Left colon (tissue), 2 donors: ENCODE data around the gene SEMA3E. TPM values are rescaled to one million over a fixed set of nuclear protein-coding genes. Genes with fewer than 3 reads are reported as not detected.
A peak's percentile ranks its signal among the peaks of the same experiment; 100 is the strongest.

ENCODE experiments used
- ATAC-seq: fragments of 200-7000 bp; cut with Tn5 transposase; one replicate; pipeline ENCODE4 v1.9.1; 2020; ENCODE audit warnings: mild to moderate bottlenecking, moderate library complexity
- DNase-seq, 2 donors: peaks; one replicate each; pipeline ENCODE4 v3.0.0-alpha.2; 2020
- intact Hi-C, 2 donors: fragments of 100-400 bp; cut with DNase I in 1 of 2; cut with micrococcal nuclease in 1 of 2; formaldehyde crosslinking; loops; one replicate each; pipeline versions ENCODE4 v1.11.2 to v1.14.0; 2022; cut with DNase I, micrococcal nuclease
- total RNA-seq, 2 donors: library from RNA; stranded (reverse); fragmentation: NEBNext Ultra II Directional; extraction: Animal tissue kit (Norgen Biotek cat#: 25700); gene quantifications; one replicate each; pipeline ENCODE4 v1.2.1, GENCODE V29; 2021
- donor health status: DM: no; HTN: no; CAD: no.
- donor health status: DM: yes; HTN: yes; CAD: no.

The SEMA3E gene
- total RNA-seq, 2 donors from 2014 or later = 1.4 to 2.2 TPM

DNA sequence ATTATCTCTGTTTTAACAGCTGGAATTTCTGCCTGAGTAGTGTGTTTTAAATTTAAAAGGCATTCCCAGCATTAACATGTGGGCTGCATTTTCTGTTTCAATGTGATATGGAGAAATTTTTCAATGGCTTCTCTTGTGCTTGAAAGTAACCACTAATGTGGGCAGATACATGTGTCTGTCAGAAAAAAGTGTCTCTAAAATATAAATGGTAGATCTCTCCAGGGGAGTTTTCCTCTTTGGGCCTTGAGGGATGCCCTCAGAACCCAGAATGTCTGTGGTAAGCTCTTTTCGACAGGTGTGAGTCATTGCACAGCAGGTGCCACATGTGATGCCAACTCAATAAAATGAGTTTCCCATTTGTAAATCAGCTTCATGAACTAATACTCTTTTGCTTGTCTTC, 221.1 kb downstream of the SEMA3E start:
- intact Hi-C loops = no loop called here
- ATAC-seq (no peak), DNase-seq (no peak)

DNA sequence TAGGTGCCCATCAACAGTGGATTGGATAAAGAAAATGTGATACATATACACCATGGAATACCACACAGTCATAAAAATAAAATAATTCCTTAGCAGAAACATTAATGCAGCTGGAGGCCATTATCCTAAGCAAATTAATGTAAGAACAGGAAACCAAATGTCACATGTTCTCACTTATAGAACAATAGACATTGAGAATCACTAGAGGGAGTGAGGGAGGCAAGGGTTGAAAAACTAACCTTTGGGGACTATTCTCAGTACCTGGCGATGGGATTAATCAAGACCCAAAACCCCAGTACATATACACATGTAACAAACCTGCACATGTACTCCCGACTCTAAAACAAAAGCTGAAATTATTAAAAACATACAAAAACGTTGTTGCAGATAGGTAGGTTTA, 222.6 kb downstream of the SEMA3E start:
- DNase-seq = no peak
- ATAC-seq = no peak
- intact Hi-C loops = no loop called here

DNA sequence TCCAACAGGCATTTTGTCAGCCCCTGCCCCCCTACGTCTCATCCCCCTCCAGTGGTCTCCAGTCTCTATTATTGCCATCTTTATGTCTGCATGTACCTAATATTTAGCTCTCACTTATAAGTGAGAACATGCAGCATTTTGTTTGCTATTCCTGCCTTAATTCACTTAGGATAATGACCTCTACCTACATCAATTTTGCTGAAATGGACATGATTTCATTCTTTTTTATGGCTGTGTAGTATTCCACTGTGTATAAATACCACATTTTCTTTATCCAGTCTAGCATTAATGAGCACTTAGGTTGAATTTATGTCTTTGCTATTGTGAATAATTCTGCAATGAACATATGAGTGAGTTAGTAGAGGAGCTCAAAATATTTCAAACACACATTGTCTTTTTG, 229.9 kb downstream of the SEMA3E start:
- DNase-seq (no peak), ATAC-seq (no peak)
- intact Hi-C loops = no loop called here

DNA sequence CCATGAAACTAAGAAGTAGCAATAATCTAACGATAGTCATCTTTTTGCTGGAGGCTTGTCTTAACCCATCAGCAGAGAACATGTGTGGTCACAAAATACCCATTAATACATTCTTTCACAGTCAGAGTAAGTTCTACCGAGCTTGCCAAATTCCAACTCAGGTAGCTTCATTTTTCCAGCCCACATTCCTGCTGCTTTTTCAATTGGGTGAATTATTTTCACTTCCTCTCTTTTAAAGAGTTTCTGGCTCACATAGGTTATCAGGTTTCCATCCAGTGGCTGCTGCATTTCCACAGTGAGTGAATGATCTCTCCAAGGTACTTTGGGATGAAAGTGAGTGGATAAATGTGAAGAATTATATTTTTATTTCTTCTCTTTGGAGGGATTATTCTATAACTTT, 233.1 kb downstream of the SEMA3E start:
- intact Hi-C loops = no loop called here
- no peak for DNase-seq
- no peak for ATAC-seq

DNA sequence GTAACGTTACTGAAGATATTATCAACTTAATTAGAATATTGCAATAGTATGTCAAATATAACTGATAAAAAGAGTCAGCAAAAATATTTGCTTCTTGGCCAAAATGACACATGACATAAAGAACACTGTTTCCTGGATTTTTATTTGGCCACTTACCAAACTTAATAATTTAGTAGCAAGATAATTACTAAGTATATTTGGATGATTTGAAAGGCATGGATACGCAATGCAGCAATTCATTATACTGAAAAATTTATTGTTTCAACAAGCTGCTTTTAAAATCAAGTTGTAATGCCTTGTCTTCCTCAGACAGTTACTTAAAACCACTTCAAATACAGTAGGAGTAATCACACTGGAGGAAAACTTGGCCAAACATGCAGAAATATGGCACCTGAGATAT, 234.0 kb downstream of the SEMA3E start:
- no peak for DNase-seq
- intact Hi-C loops = loop anchor here in 1 of 2 donors (5.0 kb wide), 1 partner anchor 242 kb away; no protein-coding TSS in a partner anchor
- no peak for ATAC-seq

DNA sequence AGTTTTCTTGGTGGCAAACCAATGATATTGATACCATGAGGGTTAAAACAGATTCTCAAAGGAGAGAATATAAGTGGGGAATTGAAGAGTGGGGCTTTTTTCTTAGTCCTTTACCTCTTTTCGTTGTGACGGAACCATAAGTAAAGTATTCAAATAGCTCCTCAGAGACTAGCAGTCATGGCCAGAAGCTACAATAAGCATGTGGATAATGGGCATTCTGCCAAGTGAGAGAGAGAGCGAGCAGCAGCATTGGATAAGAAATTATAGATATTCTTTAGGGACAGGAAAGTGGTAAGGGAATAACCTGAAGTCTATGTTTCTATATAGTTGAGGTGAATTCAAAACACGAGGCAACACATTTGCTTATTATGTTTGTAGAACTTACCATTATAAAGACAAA, 235.1 kb downstream of the SEMA3E start:
- intact Hi-C loops = loop anchor here in 1 of 2 donors (5.0 kb wide), 1 partner anchor 243 kb away; no protein-coding TSS in a partner anchor
- ATAC-seq (no peak), DNase-seq (no peak)

DNA sequence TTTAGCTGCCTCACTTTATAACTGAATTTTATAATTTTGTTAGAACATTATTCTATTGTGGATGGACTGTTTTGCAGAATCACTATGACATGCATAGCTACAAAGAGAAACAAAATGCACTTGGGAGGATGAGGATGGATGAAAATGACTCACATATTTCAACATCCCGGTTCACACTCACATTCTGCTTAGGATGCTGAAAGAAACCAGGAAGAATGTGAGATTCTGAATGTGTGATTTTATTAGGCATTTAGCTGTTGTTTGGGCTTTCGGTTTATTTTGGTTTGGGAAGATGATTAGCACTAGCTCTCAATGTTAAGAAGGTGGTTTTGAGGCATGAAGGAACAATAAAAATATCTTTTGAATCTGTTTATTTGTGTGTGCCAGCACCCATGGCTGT, 235.5 kb downstream of the SEMA3E start:
- intact Hi-C loops = loop anchor here in 1 of 2 donors (5.0 kb wide), 1 partner anchor 244 kb away; no protein-coding TSS in a partner anchor
- no peak for DNase-seq
- no peak for ATAC-seq

DNA sequence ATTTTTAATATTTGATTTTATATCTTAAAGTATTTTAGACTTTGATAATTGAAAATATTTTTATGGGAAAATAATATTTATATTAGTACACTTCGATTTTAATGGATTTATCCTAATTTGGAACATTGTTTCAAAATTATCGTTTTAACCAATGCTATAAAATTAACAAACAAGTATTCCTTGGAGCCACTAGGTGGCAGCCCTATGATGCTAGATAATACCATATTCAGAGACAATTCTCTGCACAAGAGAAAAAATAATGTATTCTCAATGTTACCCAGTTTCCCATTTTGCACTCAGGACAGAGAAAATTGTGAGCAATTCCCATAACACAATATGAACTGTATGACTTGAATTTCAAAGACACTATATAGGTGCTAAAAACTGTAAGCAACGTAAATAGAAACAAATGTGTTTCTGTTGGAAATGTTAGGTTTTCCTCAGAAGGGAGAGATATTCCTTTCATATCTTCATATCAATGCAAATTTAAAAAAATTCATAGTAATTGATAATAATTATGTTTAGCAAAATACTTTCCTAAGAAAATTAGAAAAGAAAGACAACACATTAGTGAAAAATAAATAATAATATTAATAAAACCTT, 237.8 kb downstream of the SEMA3E start:
- ATAC-seq (peak; percentile 42), DNase-seq (peak in 1 of 2 donors; percentile 13)
- intact Hi-C loops = loop anchor here in 1 of 2 donors (5.0 kb wide), 1 partner anchor 246 kb away; no protein-coding TSS in a partner anchor

DNA sequence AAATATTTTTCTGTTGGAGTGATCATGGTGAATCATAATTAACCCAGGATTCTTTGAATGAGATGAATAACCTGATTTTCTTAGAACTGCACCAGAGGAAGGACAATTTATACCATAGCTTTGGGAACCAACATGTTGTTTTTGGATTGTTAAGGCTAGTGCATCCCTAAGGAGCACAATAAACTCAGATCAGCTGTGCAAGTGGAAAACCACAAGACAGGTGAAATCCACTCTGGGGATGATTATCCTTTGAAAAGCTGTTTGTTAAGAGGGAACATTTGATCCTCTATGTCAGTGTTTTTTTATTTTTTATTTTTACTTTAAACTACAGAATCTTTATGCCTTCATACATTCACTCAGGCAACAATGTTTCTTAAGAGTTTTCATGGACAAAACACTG, 254.2 kb downstream of the SEMA3E start:
- intact Hi-C loops = no loop called here
- DNase-seq = no peak
- no peak for ATAC-seq

DNA sequence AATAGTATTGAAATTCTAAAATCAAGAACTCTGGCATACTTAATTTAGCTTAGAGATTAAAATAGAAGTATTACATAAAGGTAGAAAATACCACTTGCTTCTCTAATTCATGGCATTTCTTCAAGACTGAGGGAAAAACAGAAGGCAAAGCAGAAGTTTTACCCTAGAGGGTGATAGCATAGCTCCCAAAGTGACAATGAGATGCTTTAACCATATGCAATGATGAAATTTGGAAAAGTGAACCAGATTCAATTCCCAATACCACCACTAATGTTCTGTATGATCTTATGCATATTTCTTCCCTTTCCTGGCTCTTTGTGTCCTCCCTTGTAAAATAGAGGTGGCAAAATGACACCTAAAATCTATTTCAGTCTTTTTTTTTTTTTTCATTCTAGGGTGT, 260.5 kb downstream of the SEMA3E start:
- DNase-seq (no peak), ATAC-seq (no peak)
- intact Hi-C loops = no loop called here

DNA sequence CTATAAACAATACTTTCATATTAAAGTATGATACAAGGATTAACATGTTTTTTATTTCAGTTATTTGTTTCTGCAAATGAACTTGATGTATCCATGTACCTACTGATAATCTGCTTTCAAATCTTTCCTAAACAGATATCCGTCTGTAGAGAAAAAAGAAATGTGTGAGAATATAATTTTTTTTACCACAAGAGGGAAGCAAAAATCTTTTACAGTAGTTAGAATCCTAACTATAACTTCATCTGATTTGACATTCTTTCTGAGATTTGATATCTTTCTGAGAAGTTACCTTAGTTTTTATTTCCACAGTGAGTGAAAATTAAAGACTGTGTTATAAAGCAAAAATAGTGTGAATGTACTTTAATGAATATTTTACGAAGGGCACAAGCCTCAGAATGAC, 282.3 kb downstream of the SEMA3E start:
- no peak for DNase-seq
- no peak for ATAC-seq
- intact Hi-C loops = no loop called here

DNA sequence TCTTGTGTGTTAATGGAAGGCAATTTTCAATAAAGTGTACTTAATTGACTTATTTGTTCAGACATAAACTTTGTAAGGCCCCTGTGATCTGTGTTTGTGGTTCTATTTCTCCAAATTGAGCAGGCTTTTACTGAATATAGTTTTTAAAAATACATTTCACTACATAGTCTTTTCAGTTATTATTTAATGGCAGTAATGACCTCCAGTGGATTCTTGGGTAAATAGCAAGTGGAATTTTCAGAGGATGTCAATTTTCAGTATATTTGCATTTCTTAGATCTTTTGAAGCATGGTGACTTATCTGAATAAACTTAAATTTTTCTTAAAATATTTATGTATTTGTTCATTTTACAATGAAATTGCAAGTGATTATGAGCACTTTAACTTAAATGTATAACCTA, 283.2 kb downstream of the SEMA3E start:
- DNase-seq (no peak), ATAC-seq (no peak)
- intact Hi-C loops = no loop called here

DNA sequence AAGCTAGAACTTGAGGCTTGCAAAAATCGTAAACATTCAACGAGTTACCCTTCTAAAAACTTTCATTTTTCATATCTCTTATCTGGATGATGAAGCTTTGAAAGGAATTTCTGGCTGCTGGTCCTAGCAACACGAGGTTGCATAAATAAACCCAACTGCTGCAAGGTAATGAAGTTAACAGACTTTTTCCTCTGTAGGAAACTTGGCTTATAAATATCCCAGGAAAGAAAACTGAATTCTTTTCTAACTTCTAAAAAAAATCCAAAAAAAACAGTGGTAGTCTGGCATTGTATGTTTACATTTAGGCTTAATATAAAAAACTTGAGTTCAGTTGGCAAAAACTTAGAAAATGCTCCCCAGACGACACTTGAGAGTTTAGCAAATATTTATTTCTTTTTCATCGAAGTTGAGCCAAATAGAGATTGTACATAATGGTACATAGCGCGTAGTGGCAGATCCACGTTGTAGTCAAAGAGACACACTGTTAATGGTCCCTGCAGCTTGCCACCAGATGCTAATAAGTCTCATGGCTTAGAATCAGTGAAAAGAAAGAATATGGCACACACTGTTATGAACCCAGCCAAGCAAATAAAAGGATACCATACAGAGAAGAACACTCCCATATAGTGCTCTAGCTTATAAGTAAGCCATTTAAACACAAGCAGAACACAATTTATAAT, 285.9 kb downstream of the SEMA3E start:
- DNase-seq (no peak), ATAC-seq (no peak)
- intact Hi-C loops = no loop called here

DNA sequence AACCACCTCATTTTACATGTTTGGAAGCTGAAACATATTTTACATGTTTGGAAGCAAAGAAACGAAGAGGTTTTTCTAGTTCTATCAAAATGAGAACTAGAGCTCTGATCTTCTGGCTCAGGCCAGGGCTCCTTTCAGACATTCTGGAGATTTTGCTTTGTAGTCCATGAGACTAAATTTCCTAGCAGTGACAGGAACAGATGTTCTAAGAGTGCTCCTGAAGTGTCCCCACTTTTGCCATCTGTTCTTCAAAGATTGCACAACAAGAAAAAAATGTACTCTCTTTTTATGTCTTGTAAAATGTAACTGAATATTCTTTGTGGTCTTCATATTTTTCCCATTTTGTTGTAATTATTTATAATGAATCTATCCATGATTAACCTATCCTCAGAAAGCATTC, 289.8 kb downstream of the SEMA3E start:
- DNase-seq (no peak), ATAC-seq (no peak)
- intact Hi-C loops = no loop called here

DNA sequence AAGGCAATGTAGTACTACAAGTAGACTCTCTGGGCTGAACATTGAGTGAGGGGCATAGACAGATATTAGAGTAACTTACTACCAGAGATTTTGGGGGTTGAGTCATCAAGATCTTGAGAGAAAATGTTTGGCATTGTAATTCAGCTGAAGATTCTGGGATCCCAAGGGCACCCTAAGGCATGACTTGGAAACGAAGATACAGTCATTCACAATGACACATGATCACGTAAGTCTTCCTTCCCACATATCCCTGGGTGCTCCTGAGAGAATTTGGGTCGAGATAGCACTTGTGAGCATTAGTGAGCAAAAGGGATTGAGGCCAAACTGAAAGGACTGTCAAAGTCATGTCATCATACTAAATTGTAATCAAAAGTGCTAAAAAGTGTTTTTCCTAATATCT, 293.8 kb downstream of the SEMA3E start:
- DNase-seq (no peak), ATAC-seq (no peak)
- intact Hi-C loops = no loop called here

DNA sequence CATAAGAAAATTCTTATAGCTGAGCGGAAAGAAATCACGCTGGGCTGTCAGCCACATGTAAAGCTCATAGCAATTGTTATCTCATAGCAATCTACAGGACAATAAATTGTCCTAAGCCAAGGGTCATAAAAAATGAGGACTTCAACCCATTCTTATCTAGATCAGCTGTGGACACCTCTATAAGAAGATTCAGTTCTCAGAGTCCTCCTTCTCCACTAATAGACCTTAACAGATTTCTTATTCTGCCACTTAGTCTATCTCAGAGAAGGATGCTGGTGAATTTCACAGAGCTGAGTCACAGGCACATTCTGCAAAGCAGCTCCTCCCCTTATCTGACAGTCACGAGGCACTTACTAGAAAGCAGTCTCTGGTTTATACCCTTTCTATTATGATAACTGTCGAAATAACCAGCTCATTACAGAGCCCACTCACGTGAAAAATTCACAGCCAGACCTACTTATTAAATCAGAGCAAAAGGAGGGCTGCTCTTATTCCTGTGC, 300.9 kb downstream of the SEMA3E start:
- intact Hi-C loops = no loop called here
- DNase-seq (peak in 1 of 2 donors; percentile 31), ATAC-seq (peak; percentile 98)

DNA sequence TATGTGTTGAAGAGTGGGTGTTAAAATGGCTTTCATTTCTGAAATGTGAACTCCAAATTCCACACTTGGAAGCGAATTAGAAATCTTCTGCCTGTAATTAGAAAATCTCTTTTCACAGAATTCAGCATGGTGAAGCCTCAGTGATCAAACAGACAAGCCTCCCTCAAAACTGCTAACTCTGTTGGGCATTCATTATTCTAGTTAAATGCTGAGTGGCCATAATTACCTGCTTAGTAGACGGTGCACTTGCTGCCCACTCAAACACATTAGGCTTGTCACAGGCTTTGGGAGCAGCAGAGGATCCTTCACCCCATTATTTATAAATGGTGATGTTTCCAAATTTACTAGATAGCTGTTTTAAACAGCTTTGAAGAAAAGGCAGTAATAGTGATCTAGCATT, 309.0 kb downstream of the SEMA3E start:
- ATAC-seq = no peak
- no peak for DNase-seq
- intact Hi-C loops = no loop called here

DNA sequence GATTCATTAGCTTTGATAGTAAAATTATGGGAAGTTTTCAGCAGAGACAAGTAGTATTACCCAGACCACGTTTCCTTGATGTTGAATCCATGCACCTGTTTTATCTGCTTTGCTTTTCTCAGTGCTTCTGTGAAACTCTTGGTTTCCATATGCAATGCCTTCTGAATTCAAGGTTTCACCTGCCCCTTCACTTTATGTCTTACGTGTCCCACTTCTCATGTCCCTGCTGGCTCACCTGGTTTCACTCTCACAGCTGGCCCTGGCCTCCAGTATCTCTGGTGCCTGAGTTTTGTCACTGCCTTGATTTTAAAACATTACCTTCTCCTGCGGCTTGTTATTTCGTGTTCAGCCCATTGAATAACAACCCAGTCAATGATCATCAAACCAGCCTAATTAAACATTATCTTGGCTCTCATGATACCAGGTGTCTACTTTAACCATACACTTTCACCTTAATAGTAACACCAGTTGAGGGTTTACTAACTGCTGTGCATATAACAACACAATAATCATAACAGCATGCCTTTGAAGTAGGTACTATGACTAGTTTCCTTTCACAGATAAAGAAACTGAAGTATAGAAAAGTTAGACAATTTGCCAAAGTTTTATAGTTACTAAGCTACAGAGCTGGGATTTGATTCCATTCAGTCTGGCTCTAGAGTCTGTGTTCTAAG, 310.5 kb downstream of the SEMA3E start:
- ATAC-seq = peak; percentile 65
- intact Hi-C loops = no loop called here

DNA sequence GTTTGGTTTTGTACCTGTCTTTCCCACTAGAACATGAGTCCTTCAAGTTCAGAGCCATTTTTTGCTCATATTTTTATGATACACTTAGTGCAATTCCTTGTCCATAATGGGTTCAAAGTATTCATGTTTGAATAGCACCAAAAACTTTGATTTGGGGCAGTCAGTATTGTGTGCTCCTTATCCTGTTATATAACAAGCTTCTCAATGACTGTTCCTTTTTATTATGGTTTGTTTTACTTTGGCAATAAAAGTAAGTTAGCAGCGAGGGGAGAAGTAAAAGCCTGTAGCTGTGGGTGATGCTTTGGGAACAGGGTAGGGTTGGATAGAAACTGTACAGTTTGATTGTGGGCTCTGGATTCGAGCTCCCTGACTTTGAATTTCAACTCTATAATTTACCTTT, 311.9 kb downstream of the SEMA3E start:
- DNase-seq (no peak), ATAC-seq (peak; percentile 87)
- intact Hi-C loops = no loop called here

More for the DNA sequence above, 310.5 kb downstream of the SEMA3E start:
- DNase-seq = no peak

DNA sequence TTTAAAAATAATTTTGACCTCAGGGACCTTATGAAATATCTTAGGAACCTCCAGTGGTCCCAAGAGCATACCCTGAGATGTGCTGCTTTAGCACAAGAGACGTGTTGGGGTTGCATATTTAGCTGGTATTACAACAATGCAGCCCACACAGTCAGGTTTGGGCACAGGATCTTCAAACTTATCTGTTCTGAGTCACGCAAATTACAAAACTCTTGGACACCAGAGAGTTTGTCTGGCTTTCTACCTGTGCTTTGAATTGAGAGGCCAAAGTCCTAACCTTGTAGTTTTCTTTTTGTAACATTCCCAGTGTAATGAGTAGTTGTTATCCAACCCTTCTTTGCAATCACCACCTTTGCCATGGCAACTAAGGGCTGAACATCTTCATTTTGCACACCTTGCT, 322.7 kb downstream of the SEMA3E start:
- DNase-seq = no peak
- intact Hi-C loops = no loop called here
- ATAC-seq = no peak
